ENCODE results near the gene CCDC7.
"Not testable (repeated sequence)": the region's sequence is repeated elsewhere in the genome, so short reads cannot be mapped to it uniquely, and the experiment has no call there.

CCDC7 gene

DNA sequence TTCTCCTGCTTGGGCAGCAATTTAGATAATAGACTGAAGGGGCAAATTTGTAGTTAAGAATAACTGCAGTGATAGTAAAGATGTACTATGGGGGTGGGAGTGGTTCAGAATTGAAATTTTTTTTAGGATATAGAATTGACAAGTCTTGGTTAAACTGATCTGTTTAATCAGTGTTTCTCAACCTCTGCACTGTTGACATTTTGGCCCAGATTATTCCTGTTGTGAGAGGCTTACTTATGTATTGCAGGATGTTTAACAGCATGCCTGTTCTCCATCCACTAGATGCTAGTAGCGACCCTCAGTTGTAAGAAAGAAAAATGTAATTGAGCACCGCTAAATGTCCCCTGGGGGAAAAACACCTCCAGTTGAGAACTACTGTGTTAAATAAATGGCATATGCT lies 176.5 kb downstream of the CCDC7 start:
- TF ChIP-seq, protein P1, sequence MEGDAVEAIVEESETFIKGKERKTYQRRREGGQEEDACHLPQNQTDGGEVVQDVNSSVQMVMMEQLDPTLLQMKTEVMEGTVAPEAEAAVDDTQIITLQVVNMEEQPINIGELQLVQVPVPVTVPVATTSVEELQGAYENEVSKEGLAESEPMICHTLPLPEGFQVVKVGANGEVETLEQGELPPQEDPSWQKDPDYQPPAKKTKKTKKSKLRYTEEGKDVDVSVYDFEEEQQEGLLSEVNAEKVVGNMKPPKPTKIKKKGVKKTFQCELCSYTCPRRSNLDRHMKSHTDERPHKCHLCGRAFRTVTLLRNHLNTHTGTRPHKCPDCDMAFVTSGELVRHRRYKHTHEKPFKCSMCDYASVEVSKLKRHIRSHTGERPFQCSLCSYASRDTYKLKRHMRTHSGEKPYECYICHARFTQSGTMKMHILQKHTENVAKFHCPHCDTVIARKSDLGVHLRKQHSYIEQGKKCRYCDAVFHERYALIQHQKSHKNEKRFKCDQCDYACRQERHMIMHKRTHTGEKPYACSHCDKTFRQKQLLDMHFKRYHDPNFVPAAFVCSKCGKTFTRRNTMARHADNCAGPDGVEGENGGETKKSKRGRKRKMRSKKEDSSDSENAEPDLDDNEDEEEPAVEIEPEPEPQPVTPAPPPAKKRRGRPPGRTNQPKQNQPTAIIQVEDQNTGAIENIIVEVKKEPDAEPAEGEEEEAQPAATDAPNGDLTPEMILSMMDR (conservative IDR thresholded peaks at IDR 0.05; ENCODE audit: low read depth, low read length): no peak
- DNase-seq (ENCODE audit: low read depth): no peak
- no peak overlapping the region for H3K4me3 ChIP-seq (ENCODE audit: low read length)

GRCh38 chr10:32627183-32627582 lies 181.2 kb downstream of the CCDC7 start:
- H3K4me3 ChIP-seq (ENCODE audit: low read length): no peak overlapping the region
- TF ChIP-seq, protein P1 (conservative IDR thresholded peaks at IDR 0.05; ENCODE audit: low read depth, low read length): no peak
- DNase-seq (ENCODE audit: low read depth): no peak

DNA sequence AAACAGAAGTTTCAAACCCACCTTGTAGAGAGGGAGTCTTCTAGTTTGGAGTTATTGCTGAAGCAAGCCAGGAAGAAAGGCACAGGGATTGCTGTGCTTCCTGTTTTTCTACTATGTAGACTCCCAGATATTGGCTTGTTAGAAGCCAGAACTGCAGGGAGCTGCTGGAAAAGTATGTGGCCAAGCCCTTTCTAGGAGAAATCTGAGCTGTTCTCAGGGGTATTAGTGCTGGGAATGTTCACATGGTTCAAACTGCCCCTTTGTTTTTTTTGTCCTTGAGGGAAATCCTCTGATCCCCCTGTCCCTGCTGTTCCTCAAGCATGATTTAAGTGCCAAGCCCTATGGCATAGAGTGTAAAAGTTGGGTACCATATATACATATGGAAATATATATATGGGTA lies 184.0 kb downstream of the CCDC7 start:
- DNase-seq (ENCODE audit: low read depth): peak; percentile 52
- H3K4me3 ChIP-seq (ENCODE audit: low read length): no peak overlapping the region
- TF ChIP-seq, protein P1 (conservative IDR thresholded peaks at IDR 0.05; ENCODE audit: low read depth, low read length): no peak

- TF ChIP-seq, protein P1 (conservative IDR thresholded peaks at IDR 0.05; ENCODE audit: low read depth, low read length): peak; percentile 7
- DNase-seq (ENCODE audit: low read depth): no peak
- H3K4me3 ChIP-seq (ENCODE audit: low read length): no peak overlapping the region
Observed at GRCh38 chr10:32646535-32646934, 200.6 kb downstream of the CCDC7 start.

DNA sequence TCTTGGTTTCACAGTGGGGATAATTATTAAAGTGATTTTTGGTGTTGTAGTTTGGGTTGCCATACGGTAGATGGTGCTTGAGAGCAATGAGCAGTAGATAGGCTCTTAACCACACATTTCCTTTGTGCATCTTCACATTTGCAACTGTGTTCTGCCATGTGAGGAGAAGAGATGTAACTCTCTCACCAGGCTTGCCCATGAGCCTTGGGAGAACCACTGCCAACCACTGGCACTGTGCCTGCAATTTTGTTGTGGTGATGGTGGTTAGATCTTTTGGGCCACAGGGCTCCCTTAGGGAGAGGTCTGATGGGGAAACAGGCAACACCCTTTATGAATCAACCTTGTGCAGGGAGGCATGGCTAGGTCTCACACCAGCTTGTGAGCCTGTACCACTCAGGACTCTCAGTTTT lies 204.3 kb downstream of the CCDC7 start:
- no peak overlapping the region for H3K4me3 ChIP-seq (ENCODE audit: low read length)
- TF ChIP-seq, protein P1 (conservative IDR thresholded peaks at IDR 0.05; ENCODE audit: low read depth, low read length): no peak
- no peak for DNase-seq (ENCODE audit: low read depth)

DNA sequence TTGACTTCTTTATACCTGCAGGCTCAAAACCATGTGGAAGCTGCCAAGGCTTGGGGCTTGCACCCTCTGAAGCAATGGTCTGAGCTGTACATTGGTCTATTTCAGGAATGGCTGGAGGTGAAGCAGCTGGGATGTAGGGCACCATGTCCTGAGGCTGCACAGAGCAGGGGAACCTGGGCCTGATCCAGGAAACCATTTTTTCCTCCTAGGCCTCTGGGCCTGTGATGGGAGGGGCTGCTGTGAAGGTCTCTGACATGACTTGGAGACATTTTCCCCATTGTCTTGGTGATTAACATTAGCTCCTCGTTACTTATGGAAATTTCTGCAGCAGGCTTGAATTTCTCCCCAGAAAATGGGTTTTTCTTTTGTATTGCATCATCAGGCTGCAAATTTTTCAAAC lies 211.5 kb downstream of the CCDC7 start:
- H3K4me3 ChIP-seq (ENCODE audit: low read length); DNase-seq (ENCODE audit: low read depth): not testable (repeated sequence)

DNA sequence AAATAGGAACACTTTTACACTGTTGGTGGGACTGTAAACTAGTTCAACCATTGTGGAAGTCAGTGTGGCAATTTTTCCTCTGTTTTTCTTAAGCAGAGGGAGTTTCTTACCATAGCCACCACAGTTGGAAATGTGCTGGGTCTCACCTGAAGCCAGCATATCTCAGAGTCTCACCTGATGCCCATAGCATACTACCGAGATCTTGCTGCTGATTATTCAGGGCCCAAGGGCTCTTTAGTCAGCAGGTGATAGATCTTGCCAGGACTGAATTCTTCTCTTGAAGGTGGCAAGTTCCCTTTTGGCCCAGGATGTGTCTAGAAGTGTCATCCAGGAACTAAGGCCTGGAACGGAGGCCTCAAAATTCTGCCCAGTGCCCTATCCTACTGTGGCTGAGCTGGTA lies 215.4 kb downstream of the CCDC7 start:
- no peak overlapping the region for H3K4me3 ChIP-seq (ENCODE audit: low read length)
- DNase-seq (ENCODE audit: low read depth): no peak
- TF ChIP-seq, protein P1 (conservative IDR thresholded peaks at IDR 0.05; ENCODE audit: low read depth, low read length): no peak

Data from retinal pigment epithelial cell (primary cell).